Stimulated activated CD8-positive, alpha-beta memory T cell treated with anti-CD3 and anti-CD28 coated beads, Interleukin-15, amount 100 ng/mL, for 1 hour (primary cell): ENCODE data around the gene FXR1.

Experiments used
- DNase-seq: peaks from one replicate; pipeline ENCODE4 v3.0.0-alpha.2; 2020; ENCODE audit warnings: low read depth

Gene FXR1

GRCh38 chr3:181008796-181009195, 96.3 kb downstream of the FXR1 start:
- DNase-seq: no peak

GRCh38 chr3:181009225-181009624, 96.8 kb downstream of the FXR1 start:
- DNase-seq: no peak

GRCh38 chr3:181017690-181018089, 105.2 kb downstream of the FXR1 start:
- DNase-seq: no peak

- no peak for DNase-seq
Measured at GRCh38 chr3:181025204-181025603, 112.7 kb downstream of the FXR1 start.

GRCh38 chr3:181030948-181031347, 118.5 kb downstream of the FXR1 start:
- no peak for DNase-seq
